DOHH2 (cell line): ENCODE measurements around the gene TTC33.

Experiments
- H3F3A ChIP-seq: fragments of 200-600 bp; sonication (generic), shearing (Covaris generic); 2 replicates; pipeline ENCODE4 v1.6.0; 2016; ENCODE audit warnings: antibody characterized with exemption, mild to moderate bottlenecking; ENCODE audit not compliant: control insufficient read depth, insufficient read depth
- H3K27ac ChIP-seq: fragments of 200-600 bp; sonication (generic); 2 replicates; pipeline ENCODE4 v1.5.1; 2014; ENCODE audit warnings: low read depth, mild to moderate bottlenecking, low read length, moderate library complexity
- H3K27me3 ChIP-seq: fragments of 200-600 bp; sonication (generic); 2 replicates; pipeline ENCODE4 v1.6.1; 2014; ENCODE audit warnings: mild to moderate bottlenecking, low read length, mixed read lengths; ENCODE audit not compliant: control insufficient read depth
- H3K36me3 ChIP-seq: fragments of 200-600 bp; sonication (generic); 2 replicates; pipeline ENCODE4 v1.6.1; 2014; ENCODE audit warnings: mild to moderate bottlenecking, low read length, moderate library complexity, mixed read lengths; ENCODE audit not compliant: control insufficient read depth
- H3K4me1 ChIP-seq: fragments of 200-600 bp; sonication (generic); 2 replicates; pipeline ENCODE4 v1.6.1; 2014; ENCODE audit warnings: mild to moderate bottlenecking, low read length, mixed read lengths; ENCODE audit not compliant: control insufficient read depth
- H3K4me2 ChIP-seq: fragments of 200-600 bp; sonication (generic); 2 replicates; pipeline ENCODE4 v1.6.0; 2014; ENCODE audit warnings: mild to moderate bottlenecking, low read length, moderate library complexity
- H3K4me3 ChIP-seq: fragments of 200-600 bp; sonication (generic); 2 replicates; pipeline ENCODE4 v1.5.1; 2014; ENCODE audit warnings: mild to moderate bottlenecking, low read length, mixed read lengths
- H3K79me2 ChIP-seq: fragments of 200-600 bp; sonication (generic); 2 replicates; pipeline ENCODE4 v1.6.1; 2014; ENCODE audit warnings: mild to moderate bottlenecking, low read length, mixed read lengths; ENCODE audit not compliant: control insufficient read depth
- H3K9me2 ChIP-seq: fragments of 200-600 bp; sonication (generic); replicated peaks from 2 replicates; pipeline ENCODE4 v1.6.1; 2014; ENCODE audit warnings: mild to moderate bottlenecking, low read length, mixed read lengths; ENCODE audit not compliant: control insufficient read depth
- H3K9me3 ChIP-seq: fragments of 200-600 bp; sonication (generic); 2 replicates; pipeline ENCODE4 v1.6.1; 2014; ENCODE audit warnings: antibody characterized with exemption, low read length, mixed read lengths; ENCODE audit not compliant: control insufficient read depth, insufficient read depth
- H4K20me1 ChIP-seq: fragments of 200-600 bp; sonication (generic); 2 replicates; pipeline ENCODE4 v1.6.0; 2014; ENCODE audit warnings: low read depth, mild to moderate bottlenecking, antibody characterized with exemption, low read length, moderate library complexity; ENCODE audit not compliant: control insufficient read depth, insufficient read depth
- EZH2phosphoT487 ChIP-seq: fragments of 200-600 bp; sonication (generic); IDR thresholded peaks from 2 replicates; pipeline ENCODE4 v1.6.1; 2017; ENCODE audit warnings: borderline replicate concordance, mild to moderate bottlenecking, antibody characterized with exemption, low read length, moderate library complexity, mixed read lengths
- TF ChIP-seq, protein P1 (sequence below): fragments of 200-600 bp; sonication (generic); IDR thresholded peaks from one replicate; pipeline ENCODE4 v1.5.1; 2014; ENCODE audit warnings: antibody characterized with exemption, mild to moderate bottlenecking, low read depth, low read length; ENCODE audit not compliant: poor library complexity, severe bottlenecking

The TTC33 gene

DNA sequence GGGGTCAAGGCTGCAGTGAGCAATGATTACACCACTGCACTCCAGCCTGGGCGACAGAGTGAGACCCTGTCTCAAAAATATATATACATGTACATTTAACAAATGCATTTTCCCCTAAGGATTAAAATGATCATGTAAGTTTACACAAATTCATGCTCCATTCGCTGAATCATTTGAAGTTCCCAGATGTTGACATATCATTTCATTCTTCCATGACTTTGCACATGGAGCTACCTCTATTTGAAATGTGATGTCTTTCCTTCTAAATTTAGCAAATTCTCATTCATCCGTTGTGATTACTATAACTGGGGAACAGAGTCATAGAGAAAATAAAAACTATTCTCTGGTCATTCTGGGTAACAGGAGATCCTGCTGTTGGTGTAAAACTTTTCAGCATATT is 65.5 kb downstream of the TTC33 start:
- no peaks in the 10 kb centered on the region for H3K9me3 ChIP-seq
- no peaks in the 10 kb centered on the region for H3K36me3 ChIP-seq
- H3K4me3 ChIP-seq = no peak overlapping the region
- H3K27me3 ChIP-seq = no peaks in the 10 kb centered on the region
- no peaks in the 10 kb centered on the region for H4K20me1 ChIP-seq
- TF ChIP-seq, protein P1, sequence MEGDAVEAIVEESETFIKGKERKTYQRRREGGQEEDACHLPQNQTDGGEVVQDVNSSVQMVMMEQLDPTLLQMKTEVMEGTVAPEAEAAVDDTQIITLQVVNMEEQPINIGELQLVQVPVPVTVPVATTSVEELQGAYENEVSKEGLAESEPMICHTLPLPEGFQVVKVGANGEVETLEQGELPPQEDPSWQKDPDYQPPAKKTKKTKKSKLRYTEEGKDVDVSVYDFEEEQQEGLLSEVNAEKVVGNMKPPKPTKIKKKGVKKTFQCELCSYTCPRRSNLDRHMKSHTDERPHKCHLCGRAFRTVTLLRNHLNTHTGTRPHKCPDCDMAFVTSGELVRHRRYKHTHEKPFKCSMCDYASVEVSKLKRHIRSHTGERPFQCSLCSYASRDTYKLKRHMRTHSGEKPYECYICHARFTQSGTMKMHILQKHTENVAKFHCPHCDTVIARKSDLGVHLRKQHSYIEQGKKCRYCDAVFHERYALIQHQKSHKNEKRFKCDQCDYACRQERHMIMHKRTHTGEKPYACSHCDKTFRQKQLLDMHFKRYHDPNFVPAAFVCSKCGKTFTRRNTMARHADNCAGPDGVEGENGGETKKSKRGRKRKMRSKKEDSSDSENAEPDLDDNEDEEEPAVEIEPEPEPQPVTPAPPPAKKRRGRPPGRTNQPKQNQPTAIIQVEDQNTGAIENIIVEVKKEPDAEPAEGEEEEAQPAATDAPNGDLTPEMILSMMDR = no peak
- no peak for TF ChIP-seq EZH2phosphoT487
- no peak overlapping the region for H3K27ac ChIP-seq
- H3K79me2 ChIP-seq = no peaks in the 10 kb centered on the region
- H3K9me2 ChIP-seq = no peaks in the 10 kb centered on the region
- no peaks in the 10 kb centered on the region for H3F3A ChIP-seq
- no peak overlapping the region for H3K4me2 ChIP-seq
- H3K4me1 ChIP-seq = peaks cover 2% of the 10 kb centered on the region; the same call in 1 of the 2 replicates

DNA sequence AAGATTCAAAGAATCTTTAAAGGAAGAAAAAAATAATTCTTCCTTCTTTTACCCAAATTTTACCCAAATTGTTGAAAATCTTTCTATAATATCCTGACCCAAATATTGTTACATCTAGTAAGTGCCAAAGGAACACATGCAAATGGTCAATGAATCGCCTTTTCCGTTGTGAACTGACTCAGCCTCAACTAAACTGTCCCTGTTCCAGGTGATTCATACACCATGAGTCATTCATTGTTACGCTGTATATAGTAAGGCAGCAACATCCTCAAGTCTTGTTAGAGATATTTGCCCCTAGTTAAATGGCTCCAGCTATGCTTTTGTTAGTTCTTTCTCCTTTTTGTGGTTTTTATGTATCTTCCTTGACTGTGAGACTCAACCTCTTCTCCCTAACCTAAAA is 66.3 kb downstream of the TTC33 start:
- Histone ChIP-seq H3K27ac (no peak overlapping the region), H3K27me3 (no peaks in the 10 kb centered on the region), H4K20me1 (no peaks in the 10 kb centered on the region), H3K9me2 (no peaks in the 10 kb centered on the region), H3K9me3 (no peaks in the 10 kb centered on the region), H3F3A (no peaks in the 10 kb centered on the region), H3K4me3 (no peak overlapping the region), H3K36me3 (no peaks in the 10 kb centered on the region), H3K4me1 (peaks cover 2% of the 10 kb centered on the region; the same call in 1 of the 2 replicates), H3K79me2 (no peaks in the 10 kb centered on the region), H3K4me2 (no peak overlapping the region)
- TF ChIP-seq, protein P1 = no peak
- no peak for TF ChIP-seq EZH2phosphoT487

DNA sequence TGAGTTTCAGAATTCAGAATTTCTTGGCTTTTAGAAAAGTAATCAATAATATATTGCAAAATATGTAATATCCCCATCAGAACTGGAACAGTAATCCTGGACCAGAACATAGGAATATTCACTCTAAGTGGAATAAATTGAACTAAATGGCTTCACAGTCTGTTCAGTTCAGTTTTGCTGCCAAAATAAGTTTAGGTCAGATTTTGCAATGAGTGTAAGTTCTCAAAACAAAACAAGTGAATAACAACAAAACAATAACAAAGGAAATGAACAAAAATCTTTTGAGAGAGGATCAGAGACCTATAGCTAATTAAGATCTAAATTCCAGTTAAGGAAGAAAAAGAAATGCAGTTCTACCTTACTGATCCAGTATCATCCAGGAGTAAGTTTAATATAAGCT is 66.8 kb downstream of the TTC33 start:
- Histone ChIP-seq H4K20me1 (no peaks in the 10 kb centered on the region), H3K27me3 (no peaks in the 10 kb centered on the region), H3K9me3 (no peaks in the 10 kb centered on the region), H3K4me1 (peaks cover 5% of the 10 kb centered on the region), H3K9me2 (no peaks in the 10 kb centered on the region), H3F3A (no peaks in the 10 kb centered on the region), H3K27ac (no peak overlapping the region), H3K4me2 (no peak overlapping the region), H3K4me3 (no peak overlapping the region), H3K36me3 (no peaks in the 10 kb centered on the region), H3K79me2 (no peaks in the 10 kb centered on the region)
- TF ChIP-seq, protein P1 = no peak
- no peak for TF ChIP-seq EZH2phosphoT487

DNA sequence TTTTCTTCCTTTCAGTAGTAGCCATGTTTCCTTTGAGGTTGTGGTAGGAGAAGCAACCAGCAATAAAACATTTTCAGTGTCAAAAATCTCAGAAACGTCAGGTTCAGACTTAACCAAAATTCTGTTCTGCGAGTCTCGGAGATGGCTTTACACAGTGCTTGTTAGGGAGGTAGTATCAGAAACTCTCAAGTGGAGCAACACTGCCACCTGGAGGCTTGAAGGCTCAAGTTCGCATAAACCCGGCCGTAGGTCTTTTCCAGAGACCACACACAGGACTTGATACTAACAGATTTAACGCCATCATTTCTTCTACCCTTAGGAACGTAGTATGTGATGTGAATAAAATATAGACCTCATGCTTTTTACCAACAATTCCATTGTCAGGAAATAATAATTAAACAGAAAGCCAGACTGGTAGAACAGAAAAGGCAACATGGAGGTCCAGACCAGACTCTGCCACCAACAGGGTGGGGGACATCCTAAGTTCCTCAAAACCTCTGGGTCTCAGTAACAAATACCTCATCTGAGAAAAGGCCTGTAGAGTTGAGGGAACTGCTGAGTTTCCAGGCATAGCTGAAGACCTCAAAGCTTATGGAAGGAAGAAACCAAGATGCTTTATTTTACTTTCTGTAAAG is 67.5 kb downstream of the TTC33 start:
- Histone ChIP-seq H3K27ac (no peak overlapping the region), H3K9me3 (no peaks in the 10 kb centered on the region), H3K79me2 (no peaks in the 10 kb centered on the region), H3F3A (no peaks in the 10 kb centered on the region), H3K4me2 (peak overlapping the region; percentile 8; the same call in 1 of the 2 replicates), H4K20me1 (no peaks in the 10 kb centered on the region), H3K9me2 (no peaks in the 10 kb centered on the region), H3K36me3 (no peaks in the 10 kb centered on the region), H3K4me1 (peaks cover 11% of the 10 kb centered on the region), H3K4me3 (no peak overlapping the region), H3K27me3 (no peaks in the 10 kb centered on the region)
- TF ChIP-seq EZH2phosphoT487 = no peak
- TF ChIP-seq, protein P1 = peak; percentile 84
